Placental epithelial cell (primary cell): ENCODE results near the gene MACROD2. TPM values are rescaled to one million over a fixed set of nuclear protein-coding genes. Genes with fewer than 3 reads are reported as not detected.

Source experiments
- small RNA-seq: library from RNA; depleted of rRNA; stranded (forward); fragments of <200 nt; gene quantifications from one replicate; pipeline ENCODE3, GENCODE V24; 2012
- total RNA-seq: library from RNA; depleted of rRNA; stranded (reverse); fragments of >200 nt; gene quantifications from 2 replicates; pipeline ENCODE4 v1.2.3, GENCODE V29; 2012

MACROD2 gene
- total RNA-seq: 0.65 and 2.7 TPM in 2 replicates

DNA sequence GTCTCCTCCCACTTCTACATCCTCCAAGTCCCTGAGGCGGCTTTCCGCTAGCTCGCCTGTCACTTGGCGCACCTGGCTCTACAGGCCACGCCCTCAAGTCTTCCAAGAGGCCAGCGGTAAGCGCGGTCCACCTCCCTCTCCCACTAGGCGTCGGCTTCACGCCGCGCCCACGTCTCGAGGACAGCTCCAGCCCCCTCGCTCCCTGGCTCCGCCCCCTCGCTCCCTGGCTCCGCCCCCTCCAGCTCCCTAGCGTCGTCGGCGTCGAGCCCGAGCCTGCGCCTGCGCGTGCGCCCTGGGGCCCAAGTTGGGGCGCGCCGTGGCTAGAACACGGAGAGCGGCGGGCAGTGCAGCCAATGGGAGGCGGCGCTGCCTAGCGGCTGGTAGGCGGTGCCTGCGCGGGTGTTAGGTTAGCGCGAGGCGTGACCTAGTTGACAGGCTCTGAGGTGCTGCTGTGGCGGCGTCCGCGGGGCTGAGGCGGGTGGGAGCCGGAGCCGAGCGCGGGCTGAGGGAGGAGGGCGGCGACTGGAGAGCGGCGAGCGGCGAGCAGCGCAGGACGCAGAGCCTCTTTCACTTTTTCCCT lies at the start of gene MACROD2:
TSS of gene MACROD2 (plus strand) at position 431 of the 580 bp plus-strand sequence.

DNA sequence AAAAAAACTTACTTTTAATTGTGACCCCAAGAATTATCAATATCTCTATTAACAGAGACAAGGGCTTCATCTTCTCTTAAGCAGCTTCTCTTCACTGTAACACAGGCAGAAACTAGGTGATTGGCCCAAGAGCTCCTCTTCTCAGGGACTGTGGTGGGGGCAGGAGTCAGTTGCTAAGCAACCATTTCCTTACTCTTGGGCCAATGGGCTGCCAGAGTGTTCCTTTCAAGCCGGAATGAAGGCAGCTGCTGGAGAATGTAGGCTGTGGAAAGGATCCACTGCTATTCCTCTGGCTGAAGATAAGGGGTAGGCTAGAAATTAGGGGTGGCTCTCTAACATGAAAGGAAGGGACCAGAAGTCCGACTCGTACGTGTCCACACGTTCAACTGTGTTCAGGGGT lies 4.9 kb upstream of the MACROD2 start, which contains the start of gene SEL1L2:
TSS of gene SEL1L2 (minus strand) at position 150 of the 400 bp plus-strand sequence. CDS start at position 70, 80 bp downstream.

DNA sequence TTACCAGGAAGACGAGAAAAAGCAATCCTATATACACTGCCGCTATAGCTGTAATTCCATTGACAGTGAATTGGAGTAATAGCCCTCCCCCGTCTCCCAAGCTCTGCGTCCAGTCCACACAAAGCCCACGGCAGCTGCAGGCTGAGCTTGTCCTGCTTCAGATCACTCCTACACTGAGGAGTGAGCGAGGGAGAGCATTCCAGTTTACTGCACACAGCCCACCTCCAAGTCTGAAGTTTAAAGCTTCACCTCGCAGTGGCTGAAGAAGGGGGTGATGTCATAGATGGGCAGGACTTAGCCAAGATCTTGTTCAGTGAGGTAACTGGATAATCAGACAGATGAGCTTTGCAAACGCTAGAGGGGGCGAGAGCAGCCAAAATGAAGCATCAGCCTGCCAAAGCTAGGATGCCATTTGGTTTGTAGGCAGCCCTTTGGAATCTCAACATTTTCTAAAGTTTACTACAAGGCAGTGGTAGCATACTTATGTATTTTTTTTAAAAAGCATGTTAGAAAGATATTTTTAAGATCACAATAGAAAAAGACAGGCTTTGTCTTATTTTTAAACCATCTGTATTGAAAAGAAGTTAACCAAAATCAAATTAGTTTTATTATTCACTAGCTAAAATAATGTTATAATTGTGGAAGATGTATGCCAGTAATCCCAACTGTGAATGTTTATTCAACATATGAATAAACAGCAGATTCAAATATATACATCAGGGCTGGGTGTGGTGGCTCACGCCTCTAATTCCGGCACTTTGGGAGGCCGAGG lies 342.3 kb downstream of the MACROD2 start, which contains the start of gene FLRT3:
TSS of gene FLRT3 (minus strand) at position 213 of the 772 bp plus-strand sequence. CDS start 10,106 bp downstream, outside the sequence.

Small RNA genes lying within 50 kb of the gene (small RNA-seq; reads per million reads assigned to genes)
- not detected for gene RN7SL864P
- gene RNA5SP475: not detected
- not detected for gene RNU6-1159P
- gene RNU6-115P: 0.46 reads per million, percentile 24 among the genes with 10 or more reads in this experiment
- 0.26 reads per million for gene RNU6-228P
- gene RNU6-278P: not detected
- not detected for gene RPS3P1

Other genes starting within 250 kb of the MACROD2 start
- 3.4 and 7.1 TPM in 2 replicates for gene ESF1, start 210.6 kb upstream of the MACROD2 start, total RNA-seq
- gene NDUFAF5, start 210.5 kb upstream of the MACROD2 start, total RNA-seq: 15.3 and 17.0 TPM in 2 replicates
- gene SEL1L2, start 4.9 kb upstream of the MACROD2 start, total RNA-seq: not detected in 2 replicates